Left forelimb (tissue), 1 donor: Measurements from ENCODE around the gene ITPR2.
"Not testable (repeated sequence)": the region's sequence is repeated elsewhere in the genome, so short reads cannot be mapped to it uniquely, and the experiment has no call there.

Experiments used
- DNase-seq: peaks from one replicate; pipeline ENCODE4 v3.0.0-alpha.2; 2018; ENCODE audit warnings: low spot score

Gene ITPR2

GRCh38 chr12:26564391-26564790 lies 268.6 kb downstream of the ITPR2 start:
- no peak for DNase-seq

- no peak for DNase-seq
Observed at GRCh38 chr12:26563552-26563951, 269.4 kb downstream of the ITPR2 start.

GRCh38 chr12:26557326-26557725 lies 275.7 kb downstream of the ITPR2 start:
- DNase-seq = no peak

GRCh38 chr12:26556916-26557315 lies 276.1 kb downstream of the ITPR2 start:
- DNase-seq = no peak

- DNase-seq = no peak
Observed at GRCh38 chr12:26555139-26555538, 277.9 kb downstream of the ITPR2 start.

GRCh38 chr12:26554332-26554731 lies 278.7 kb downstream of the ITPR2 start:
- DNase-seq = no peak

- DNase-seq = no peak
Observed at GRCh38 chr12:26551385-26551784, 281.6 kb downstream of the ITPR2 start.

GRCh38 chr12:26548227-26548626 lies 284.8 kb downstream of the ITPR2 start:
- no peak for DNase-seq

GRCh38 chr12:26546535-26547314 lies 286.3 kb downstream of the ITPR2 start:
- no peak for DNase-seq

- DNase-seq = no peak
Observed at GRCh38 chr12:26539131-26539530, 293.9 kb downstream of the ITPR2 start.

- DNase-seq = no peak
Observed at GRCh38 chr12:26537651-26538050, 295.3 kb downstream of the ITPR2 start.

GRCh38 chr12:26537126-26537525 lies 295.9 kb downstream of the ITPR2 start:
- no peak for DNase-seq

GRCh38 chr12:26535826-26536225 lies 297.2 kb downstream of the ITPR2 start:
- no peak for DNase-seq

- no peak for DNase-seq
Observed at GRCh38 chr12:26534071-26534470, 298.9 kb downstream of the ITPR2 start.

- no peak for DNase-seq
Observed at GRCh38 chr12:26533211-26533610, 299.8 kb downstream of the ITPR2 start.

GRCh38 chr12:26530461-26530860 lies 302.5 kb downstream of the ITPR2 start:
- DNase-seq = no peak

GRCh38 chr12:26528943-26529342 lies 304.1 kb downstream of the ITPR2 start:
- DNase-seq = no peak

- DNase-seq = no peak
Observed at GRCh38 chr12:26527682-26528081, 305.3 kb downstream of the ITPR2 start.

GRCh38 chr12:26524862-26525465 lies 308.0 kb downstream of the ITPR2 start:
- no peak for DNase-seq

- DNase-seq = no peak
Observed at GRCh38 chr12:26523708-26524150, 309.3 kb downstream of the ITPR2 start.

GRCh38 chr12:26520869-26521268 lies 312.1 kb downstream of the ITPR2 start:
- no peak for DNase-seq

- no peak for DNase-seq
Observed at GRCh38 chr12:26520109-26520508, 312.9 kb downstream of the ITPR2 start.

GRCh38 chr12:26519462-26519861 lies 313.5 kb downstream of the ITPR2 start:
- DNase-seq = no peak

GRCh38 chr12:26517320-26517719 lies 315.7 kb downstream of the ITPR2 start:
- DNase-seq = not testable (repeated sequence)
